GM21528 (cell line): ENCODE measurements around the gene KIF25.

Experiments
- ATAC-seq: cut with Tn5 transposase; IDR thresholded peaks from one replicate; pipeline ENCODE4 v1.9.1; 2021; ENCODE audit warnings: mild to moderate bottlenecking, moderate library complexity; ENCODE audit not compliant: unreplicated experiment, low FRiP score

Gene KIF25

DNA sequence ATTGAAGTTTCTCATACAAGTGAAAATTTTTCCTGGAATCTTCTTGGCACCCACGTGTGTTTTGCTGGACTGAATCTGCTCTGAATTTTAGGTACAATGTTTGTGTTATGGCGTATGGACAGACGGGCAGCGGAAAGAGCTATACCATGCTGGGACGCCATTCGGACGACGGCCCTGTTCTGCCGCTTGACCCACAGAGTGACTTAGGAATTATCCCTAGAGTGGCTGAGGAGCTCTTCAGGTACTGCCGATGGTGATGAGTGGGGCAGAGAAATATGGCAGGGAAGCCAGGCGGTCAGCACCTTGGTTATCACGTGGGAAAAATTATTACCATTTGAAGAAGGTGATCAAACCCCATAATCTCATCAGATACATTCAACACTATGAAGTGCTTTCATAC lies 36.3 kb downstream of the KIF25 start:
- no peak for ATAC-seq

DNA sequence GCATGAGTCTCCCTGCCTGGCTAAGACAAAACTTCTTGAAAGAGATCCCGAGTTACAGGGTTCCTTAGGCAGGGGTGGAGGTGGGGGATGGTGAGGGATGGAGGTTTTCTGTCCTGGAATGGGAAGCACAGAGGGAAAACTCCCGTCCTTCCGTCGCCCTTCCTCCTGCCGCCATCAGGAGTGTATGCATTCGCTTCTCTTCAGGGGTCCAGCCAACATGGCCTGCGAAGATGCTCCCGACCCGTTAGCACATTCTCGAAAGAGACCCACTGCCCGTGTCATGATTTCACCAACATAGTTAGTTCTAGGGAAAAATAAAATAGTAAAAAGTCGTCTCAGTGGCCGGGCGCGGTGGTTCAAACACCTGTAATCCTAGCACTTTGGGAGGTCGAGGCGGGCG lies 37.1 kb downstream of the KIF25 start:
- ATAC-seq: no peak

DNA sequence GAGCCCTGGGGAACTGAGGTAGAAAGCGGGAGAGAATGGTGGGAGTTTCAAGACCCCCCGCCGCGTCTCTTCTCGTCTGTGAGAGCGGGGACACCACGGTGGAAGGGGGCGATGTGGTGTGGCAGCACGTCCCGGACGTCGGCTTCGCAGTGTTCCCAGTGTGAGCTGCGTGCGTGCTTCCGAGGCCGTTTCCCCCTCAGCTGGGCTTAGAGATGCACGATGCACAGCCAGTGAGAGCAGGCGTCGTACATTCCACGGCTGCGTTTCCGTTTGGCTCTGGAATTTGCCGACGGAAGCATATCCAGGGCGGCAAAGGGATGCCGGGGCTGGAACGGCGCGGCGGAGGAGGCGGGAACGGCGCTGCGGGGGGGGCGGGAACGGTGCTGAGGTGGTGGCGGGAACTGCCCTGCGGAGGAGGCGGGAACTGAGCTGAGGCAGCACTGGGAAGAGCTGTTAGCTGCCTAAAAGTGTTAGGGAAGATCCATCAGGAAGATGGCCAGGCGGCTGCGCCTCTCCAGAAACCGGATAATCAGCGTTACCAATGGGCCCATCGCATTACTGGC lies 37.7 kb downstream of the KIF25 start:
- ATAC-seq: no peak

DNA sequence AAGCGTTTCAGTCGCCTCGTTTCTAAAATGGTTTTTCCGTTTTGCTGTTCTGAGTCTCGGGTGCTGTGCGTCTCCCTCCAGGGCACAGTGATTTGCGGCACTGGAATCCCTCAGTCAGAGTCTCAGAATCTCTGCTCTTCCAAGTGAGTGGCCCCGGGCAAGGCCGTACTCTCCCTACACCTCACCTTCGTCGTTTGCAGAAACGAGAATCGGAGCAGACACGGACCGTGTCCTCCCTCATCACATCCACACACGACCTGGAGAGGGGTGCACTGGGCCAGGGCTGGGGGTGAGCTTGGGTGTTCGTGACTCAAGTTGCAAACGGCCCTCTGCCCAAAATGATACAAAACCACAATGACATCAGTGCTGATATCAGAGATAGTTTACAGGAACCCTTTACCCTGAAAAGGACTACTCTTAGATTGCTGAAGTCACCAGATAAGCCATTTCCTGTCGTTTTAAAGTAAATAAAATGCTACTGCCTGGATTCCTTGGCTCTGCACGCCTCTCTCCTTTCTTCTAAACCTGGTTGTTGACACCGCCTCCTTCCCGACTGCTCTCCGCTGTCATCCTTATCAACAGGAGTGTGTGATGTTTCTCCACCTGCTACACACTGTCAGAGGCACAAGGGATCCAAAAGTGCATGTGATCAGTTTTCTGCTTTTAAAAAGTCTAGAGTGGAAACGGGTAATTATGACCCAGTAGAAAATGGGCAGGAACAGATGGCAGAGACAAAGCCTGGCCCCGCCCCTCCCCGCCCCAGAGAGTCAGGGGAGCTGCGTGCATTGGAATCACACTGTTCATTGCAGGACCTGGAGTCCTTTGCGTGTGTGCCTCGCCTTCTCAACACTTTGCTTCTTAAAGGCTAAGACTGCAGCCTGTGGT lies 38.4 kb downstream of the KIF25 start:
- ATAC-seq: no peak

DNA sequence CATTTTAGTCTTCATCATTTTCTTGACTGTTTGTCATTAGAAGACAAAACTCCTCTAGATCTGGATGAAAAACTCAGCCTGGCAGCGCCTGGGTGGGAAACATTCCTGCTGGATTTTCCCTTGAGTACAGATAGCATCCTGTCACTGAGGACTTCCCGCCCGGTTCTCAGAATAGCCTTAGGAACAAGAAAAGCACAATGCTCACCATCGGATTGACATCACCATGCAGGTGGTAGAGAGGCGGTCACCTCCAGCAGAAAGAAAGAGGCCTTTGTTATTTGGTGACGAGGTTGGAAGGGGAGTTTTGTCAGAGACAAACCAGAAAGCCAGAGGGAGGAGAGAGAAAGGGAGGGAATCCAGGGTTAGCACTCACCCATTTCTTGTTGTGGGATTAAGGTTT lies 39.8 kb downstream of the KIF25 start:
- no peak for ATAC-seq

DNA sequence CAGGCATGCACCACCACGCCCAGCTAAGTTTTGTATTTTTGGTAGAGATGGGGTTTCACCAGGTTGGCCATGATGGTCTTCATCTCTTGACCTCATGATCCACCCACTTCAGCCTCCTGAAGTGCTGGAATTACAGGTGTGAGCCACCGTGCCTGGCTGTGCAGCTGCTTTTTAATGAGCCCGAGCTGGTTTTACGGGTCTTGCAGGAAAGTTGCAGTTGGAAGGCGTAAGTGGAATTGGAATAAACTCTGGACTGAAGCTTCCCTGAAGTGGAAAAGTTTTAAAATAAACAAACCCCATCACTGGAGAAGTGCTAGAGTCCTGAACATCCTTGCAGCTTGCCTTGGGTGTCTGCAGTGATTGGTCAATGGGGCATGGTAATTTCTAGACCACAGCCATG lies 40.4 kb downstream of the KIF25 start:
- no peak for ATAC-seq

DNA sequence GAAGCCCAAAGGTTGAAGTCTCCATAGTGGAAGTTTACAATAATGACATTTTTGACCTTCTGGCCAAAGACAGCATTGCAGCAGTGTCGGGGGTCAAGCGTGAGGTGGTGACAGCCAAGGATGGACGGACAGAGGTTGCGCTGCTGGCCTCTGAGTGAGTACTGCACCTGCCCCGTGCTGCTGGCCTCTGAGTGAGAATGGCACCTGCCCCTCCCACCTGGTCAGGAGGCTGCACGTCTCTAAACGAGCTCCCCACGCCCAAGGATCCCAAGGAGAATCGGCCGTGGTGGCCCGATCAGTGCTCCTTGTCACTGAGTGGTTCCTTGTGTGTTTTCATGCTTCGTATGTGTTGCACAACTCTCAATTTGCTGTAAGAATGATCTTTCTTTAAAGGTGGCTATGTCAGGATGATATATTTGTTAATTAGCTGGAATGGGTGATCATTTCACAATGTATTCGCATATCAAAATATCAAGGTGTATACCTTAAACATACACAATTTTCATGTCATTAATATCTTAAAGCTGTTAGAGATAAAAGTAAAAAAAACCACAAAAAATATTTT lies 41.2 kb downstream of the KIF25 start:
- no peak for ATAC-seq

DNA sequence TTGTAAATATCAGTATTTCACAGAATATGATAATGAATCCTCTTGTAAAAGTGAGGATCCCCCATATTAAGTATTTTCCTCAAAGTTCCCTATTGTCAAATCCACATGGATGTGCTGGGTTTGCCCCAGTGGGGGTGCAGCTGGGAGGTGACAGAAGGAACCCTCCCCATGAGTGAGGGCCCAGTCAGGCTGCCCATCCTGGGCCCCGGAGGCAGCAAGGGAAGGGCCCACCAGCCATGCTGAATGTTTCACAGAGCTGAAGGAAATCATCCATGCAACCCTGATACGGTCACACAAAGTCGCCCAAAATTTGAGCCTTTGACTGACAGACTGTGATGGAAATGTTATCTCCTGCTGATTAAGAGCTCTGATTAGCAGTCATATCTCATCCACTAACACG lies 41.8 kb downstream of the KIF25 start:
- ATAC-seq: no peak

DNA sequence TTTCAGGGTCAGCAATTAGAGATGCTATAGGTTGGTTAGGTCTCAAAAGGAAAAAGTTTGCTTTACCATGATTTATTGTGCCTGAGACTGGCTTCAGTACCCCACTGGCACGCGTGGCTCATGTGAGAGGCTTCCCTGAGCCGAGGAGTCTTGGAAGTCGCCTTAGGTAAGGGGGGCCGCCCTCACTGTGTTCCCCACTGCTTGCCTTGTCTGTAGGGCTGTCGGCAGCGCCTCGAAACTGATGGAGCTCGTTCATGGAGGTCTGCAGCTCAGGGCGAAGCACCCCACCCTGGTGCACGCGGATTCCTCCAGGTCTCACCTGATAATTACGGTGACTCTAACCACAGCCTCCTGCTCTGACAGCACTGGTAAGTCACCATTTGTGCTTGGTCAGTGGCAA lies 42.4 kb downstream of the KIF25 start:
- ATAC-seq: no peak

DNA sequence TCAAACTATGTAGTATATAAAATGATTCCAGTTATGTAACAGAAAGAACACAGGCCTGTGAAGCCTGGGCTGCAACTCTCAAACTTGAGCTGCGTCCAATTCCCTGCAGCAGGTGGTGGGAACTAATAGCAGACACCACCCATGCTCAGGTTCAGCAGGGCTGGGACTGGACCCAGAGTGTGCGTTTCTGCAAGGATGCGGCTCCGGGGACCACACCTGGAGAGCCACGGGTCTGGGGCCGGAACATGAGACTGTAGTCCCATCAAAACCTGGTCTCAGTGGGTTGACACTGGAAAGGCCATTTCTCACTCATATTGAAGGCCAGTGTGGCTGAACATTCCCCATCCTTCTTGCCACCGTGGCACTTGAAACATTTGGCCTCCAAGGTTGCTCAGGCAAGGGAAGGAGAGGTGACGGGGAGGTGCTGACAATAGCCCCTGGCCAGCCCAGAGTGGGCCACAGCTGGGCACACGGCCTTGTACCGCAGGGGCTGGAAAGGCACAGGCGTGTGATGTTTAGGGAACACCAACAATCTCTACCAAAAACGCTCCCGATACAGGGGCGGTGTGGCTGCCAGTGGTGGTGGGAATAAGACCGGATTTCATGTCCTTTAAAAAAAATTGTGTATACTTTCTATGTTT lies 43.5 kb downstream of the KIF25 start:
- no peak for ATAC-seq

DNA sequence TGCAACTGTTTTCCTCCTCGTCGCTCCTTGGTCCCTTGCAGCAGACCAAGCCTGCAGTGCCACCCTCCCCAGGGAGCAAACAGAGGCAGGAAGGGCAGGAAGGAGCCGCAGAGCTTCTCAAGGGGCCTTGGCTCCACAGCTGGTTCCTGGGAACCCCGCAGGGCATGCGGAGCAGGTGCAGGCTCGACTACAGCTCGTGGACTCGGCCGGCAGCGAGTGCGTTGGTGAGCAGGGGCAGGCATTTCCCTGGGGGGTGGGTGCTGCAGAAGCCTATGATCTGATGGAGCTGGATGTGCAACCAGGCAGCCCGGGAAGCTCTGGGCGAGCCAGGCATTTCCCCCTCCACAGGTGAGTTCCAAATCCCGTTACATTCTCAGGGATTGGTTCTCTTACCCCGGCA lies 44.5 kb downstream of the KIF25 start:
- no peak for ATAC-seq

DNA sequence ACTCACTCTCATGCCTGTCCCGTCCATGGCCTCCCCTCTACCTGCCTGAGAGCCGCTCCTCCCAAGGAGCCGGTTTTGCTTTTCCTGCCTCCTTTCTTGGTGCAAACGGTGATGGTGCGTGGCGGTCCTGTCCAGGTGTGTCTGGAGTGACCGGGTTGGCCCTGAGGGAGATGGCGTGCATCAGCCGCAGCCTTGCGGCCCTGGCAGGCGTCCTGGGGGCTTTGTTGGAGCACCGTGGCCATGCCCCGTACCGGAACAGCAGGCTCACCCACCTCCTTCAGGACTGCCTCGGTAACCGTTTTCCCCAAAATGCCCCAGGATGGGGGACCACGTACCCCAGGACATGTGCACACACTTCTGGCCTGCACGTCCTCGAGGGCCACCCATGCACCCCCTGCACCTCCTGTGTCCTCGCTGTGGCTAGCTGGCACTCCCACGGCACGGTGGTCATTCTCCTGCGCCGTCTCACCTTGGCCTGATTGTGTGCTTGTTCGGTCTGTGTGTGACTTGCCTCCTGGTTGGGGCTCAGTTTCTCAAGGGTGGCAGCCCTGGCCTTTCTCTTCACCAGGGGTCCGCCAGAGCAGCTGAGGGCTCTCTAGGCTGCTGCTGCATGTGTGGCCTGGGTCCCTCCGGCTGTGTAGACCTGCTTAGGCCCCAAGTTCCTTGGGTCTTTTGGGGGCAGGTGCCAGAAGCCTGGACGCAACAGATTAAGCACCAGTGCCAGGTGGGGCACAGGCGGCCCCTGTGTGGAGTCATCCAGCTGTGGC lies 45.1 kb downstream of the KIF25 start:
- ATAC-seq: no peak

DNA sequence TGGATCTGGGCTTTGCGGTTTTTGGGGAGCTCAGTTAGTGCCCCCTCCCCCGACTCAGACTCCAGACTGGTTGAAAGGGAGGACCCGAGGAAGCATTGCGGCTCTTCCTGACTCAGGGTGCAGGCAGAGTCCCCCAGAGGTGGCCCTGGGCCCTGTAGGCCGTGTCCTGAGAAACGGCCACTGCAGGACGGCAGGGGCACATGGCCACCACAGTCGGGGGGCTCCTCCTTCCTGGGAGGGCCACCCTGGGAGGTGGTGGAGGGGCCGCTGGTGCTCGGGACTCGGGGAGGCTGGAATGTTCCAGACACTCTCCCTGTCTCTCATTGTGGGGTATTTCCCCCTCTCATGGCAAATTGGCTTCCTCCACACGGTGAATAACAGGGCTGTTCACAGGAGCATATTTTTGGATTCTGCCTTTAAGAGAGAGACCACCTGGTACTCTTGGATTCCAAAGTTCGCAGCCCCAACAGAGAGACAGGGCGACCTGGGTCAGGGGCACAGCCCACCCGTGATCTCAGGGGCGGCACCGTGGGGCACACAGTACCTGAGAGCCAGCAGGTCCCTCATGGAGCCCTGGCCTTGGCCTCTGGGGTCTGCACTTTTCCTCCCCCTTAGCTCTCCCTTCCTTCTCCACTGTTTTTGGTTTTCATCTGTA lies 45.8 kb downstream of the KIF25 start:
- no peak for ATAC-seq

DNA sequence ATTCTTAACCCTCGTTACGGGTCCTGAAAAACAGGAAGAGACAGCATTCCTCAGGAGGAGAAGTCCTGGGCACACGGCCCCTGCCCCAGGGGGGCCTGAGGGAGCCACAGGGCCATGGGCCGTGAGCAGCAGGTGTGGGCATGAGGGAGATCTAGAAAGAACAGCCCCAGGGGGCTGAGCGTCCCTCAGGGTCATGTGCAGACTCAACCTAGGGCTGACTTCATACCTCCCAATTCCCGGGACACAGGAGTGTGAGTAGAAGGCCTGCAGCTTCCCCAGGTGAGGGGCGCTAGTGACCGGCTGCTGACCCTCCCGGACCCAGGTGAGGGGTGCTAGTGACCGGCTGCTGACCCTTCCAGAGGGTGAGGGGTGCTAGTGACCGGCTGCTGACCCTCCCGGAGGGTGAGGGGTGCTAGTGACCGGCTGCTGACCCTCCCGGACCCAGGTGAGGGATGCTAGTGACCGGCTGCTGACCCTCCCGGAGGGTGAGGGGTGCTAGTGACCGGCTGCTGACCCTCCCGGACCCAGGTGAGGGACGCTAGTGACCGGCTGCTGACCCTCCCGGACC lies 46.5 kb downstream of the KIF25 start:
- no peak for ATAC-seq

DNA sequence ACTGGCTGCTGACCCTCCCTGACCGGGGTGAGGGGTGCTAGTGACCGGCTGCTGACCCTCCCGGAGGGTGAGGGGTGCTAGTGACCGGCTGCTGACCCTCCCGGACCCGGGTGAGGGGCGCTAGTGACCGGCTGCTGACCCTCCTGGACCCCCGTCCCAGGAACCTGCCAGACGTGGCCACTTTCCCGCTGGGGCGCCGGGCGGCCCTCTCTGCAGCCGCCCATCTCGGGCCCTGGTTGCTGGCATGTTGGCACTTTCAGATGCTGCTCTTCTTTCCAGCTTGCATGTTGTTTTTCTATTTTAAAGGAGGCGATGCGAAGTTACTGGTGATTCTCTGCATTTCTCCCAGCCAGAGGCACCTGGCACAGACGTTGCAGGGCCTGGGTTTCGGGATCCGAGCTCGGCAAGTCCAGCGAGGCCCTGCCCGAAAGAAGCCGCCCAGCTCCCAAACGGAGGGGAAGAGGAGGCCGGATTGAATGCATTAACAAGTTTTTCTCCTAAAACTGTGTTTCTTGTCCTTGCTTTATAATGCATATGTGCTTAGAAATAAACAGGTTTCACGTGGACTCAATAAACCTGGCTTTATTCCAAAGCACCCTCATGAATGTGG lies 47.2 kb downstream of the KIF25 start:
- ATAC-seq: no peak

DNA sequence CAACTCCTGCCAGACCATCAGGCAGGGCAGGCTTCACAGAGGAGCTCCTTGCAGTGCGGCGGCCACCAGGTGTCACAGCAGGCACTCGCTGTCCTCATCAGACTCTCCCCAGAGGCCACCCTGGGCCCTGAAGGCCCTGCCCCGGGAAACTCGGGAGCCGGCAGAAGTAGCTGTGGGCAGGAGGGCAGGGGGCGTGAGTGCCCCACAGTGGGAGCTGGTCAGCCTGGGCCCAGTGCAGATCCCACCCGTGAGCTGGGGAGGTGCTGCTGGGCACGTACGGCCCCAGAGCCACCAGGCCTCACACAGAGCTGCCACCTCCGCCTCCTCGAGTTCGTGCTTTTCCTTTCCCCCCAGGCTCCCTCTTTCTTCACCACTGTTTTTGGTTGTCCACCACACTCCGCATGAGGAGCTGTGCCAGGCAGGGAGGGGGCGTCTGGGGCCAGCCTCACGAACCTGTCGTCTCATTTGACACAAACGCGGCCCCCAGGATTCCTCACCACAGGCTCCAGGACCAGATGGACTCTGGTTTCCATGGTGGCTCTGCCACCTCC lies 47.7 kb downstream of the KIF25 start:
- ATAC-seq: no peak

DNA sequence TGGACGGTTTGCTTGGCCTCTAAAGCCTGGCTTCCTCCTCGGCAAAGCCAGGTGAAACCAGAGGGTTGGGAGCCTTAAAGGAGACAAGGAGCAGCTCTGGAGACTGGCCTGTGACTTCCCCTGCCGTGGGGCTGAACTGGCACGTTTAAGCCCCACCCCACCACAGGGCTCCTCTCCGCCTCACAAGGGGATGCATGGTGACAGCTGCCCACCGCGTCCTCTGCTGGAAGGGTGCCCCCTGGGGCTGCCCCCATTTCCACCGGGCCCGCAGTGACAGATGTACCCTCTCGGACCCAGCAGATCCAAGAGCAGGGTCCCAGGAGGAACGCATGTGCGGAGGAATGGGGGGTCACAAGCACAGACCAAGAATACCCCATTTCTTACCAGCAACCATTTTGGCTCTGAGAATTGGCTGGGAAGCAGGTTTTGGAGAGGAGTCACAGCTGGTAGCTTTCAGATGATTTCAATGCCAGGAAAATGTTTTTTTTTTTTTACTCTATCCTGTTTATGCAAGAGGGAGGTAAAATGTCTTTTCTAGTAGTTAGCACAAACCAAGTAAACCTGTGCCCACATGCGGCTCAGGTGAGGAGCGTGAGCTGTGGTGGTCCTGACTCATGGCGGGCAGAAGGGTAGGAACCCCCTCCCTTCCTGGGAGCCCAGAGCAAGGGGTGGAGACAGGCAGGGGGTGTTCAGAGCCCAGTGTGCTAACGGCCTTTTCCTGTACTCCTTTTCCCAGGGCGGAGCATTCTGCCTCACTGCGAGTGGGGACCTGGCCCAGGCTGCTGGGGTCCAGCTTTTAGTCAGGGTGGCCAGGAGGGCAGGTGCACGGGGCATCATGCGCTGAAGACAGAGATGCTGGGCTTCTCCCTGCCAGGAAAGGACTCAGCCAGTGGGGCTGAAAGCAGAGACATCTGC lies 48.5 kb downstream of the KIF25 start:
- ATAC-seq: no peak

DNA sequence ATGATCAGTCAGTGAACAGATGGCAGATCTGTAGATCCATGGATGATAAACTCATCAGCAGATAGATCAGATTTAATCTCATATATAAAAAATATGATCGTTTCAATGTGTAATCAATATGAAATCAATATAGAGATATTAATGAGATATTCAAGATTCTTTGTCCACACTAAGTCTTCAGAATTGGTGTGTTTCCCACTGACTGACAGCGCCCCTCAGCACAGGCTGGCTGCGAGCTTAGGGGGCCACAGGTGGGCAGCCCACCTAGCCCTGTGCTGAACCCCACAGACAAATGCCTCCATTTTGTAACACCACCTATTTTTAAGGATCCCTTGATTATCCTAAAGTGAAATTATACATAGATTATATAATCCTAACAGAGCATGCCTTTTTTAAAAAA lies 49.2 kb downstream of the KIF25 start:
- no peak for ATAC-seq
